Left hindlimb (tissue), 1 donor: ENCODE data around the gene PCDHGA8.

Experiments
- DNase-seq: peaks from one replicate; pipeline ENCODE4 v3.0.0-alpha.2; 2018

Gene PCDHGA8

DNA sequence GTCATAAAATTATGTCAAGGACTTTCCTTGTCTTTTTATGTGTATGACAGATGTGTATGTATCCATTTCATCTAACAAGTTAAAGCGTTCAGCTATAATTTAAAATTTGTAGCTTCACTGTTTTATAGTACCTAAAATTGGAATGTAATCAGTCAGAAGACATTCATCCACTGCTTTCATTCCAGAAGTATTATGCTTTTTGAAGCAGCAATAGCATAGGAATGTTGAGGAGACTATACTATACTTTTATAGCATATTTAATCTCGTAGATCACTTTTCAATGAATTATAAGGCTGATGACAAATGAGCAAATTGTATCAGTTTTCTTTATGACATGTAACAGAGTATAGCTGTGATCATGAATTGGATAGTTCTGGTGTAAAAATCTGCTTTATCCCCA is 44.8 kb downstream of the PCDHGA8 start:
- no peak for DNase-seq

DNA sequence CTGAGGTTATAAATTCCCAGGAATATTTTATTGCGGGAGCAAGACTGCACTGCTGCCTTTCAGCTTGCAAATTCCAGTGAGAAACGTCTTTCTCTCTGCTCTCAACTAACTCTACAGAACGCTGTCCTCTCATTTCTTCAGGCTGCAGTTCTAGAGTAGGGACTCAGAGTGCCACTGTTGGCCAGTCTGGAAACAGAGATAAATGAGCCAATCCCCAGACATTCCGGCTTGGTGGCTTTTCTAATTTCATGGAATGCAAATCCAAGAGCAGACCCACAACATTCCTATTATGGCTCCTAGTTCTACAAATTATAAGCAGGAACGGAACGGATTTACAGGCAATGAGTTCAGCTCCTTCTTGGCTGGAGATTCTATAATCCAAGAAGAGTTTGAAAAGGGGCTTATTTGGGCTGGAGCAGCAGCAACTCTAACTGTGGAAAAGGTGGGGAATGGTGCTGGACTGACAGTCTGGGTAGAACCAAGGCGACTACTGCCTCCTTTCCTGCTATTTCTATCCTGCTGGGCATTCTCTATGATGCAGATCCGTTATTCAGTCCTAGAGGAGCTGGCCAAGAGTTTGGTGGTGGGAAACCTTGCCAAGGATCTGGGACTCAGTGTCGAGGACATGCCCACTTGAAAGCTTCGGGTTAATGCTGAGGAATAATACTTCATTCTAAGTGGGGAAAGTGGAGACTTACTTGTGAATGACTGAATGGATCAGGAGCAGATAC is 47.1 kb downstream of the PCDHGA8 start:
- no peak for DNase-seq

DNA sequence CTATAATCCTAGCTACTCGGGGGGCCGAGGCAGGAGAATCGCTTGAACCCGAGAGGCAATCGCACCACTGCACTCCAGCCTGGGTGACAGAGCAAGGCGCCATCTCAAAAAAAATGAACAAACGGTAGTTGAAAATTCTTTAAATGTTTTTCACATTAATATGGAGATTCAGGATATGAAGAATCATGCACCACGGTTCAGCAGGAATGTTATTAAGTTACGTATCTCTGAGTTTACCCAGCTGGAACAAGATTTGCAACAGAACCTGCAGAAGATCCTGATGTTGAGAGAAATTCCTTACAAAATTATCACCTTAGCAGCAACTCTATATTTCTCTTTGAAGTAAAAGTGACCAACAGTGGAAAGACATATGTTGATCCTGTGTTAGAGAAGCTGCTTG is 47.9 kb downstream of the PCDHGA8 start:
- no peak for DNase-seq

DNA sequence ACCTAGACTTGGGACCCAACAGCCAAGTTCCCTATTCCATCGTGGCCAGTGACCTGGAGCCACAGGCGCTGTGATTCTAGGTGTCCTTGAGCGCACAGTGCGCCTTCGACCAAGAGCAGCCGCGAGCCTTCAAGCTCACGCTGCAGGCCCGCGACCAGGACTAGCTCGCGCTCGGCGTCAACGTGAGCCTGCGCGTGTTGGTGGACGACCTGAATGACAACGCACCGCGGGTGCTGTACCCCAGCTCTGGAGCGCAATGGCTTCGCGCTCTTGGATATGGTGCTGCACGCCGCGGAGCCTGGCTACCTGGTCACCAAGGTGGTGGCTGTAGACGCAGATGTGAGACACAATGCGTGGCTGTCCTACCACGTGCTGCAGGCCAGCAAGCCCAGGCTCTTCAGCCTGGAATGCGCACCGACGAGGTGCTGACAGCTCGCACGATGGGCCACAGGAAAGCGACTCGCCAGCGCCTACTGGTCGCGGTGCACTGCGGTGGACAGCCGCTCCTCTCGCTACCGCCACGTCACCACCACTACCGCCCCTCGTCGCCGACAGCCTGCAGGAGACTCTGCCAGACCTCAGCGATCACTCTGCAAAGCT is 49.2 kb downstream of the PCDHGA8 start:
- DNase-seq, result no peak
